AG08395 (cell line): Measurements from ENCODE around the gene ATP8A1.
"Not testable (repeated sequence)": the region's sequence is repeated elsewhere in the genome, so short reads cannot be mapped to it uniquely, and the experiment has no call there.

Experiments
- DNase-seq: peaks from one replicate; pipeline ENCODE4 v3.0.0; 2012; ENCODE audit warnings: mixed read lengths, low spot score

Gene ATP8A1

GRCh38 chr4:42501624-42502401 is 155.1 kb downstream of the ATP8A1 start:
- DNase-seq, result no peak

GRCh38 chr4:42498040-42498439 is 158.9 kb downstream of the ATP8A1 start:
- no peak for DNase-seq

- DNase-seq, result no peak
Measured at GRCh38 chr4:42497142-42497910, 159.6 kb downstream of the ATP8A1 start.

GRCh38 chr4:42492962-42493361 is 163.9 kb downstream of the ATP8A1 start:
- no peak for DNase-seq

- no peak for DNase-seq
Measured at GRCh38 chr4:42490015-42490414, 166.9 kb downstream of the ATP8A1 start.

- no peak for DNase-seq
Measured at GRCh38 chr4:42489095-42489494, 167.8 kb downstream of the ATP8A1 start.

GRCh38 chr4:42488554-42488953 is 168.4 kb downstream of the ATP8A1 start:
- no peak for DNase-seq

- no peak for DNase-seq
Measured at GRCh38 chr4:42488114-42488513, 168.8 kb downstream of the ATP8A1 start.

- no peak for DNase-seq
Measured at GRCh38 chr4:42487230-42487629, 169.7 kb downstream of the ATP8A1 start.

- not testable (repeated sequence) for DNase-seq
Measured at GRCh38 chr4:42486156-42486555, 170.7 kb downstream of the ATP8A1 start.

- no peak for DNase-seq
Measured at GRCh38 chr4:42484630-42485029, 172.3 kb downstream of the ATP8A1 start.

- DNase-seq, result no peak
Measured at GRCh38 chr4:42483426-42484379, 173.2 kb downstream of the ATP8A1 start.

- no peak for DNase-seq
Measured at GRCh38 chr4:42482516-42483327, 174.2 kb downstream of the ATP8A1 start.

GRCh38 chr4:42480717-42481116 is 176.2 kb downstream of the ATP8A1 start:
- DNase-seq, result no peak

GRCh38 chr4:42480281-42480680 is 176.6 kb downstream of the ATP8A1 start:
- DNase-seq, result no peak

GRCh38 chr4:42478946-42479345 is 178.0 kb downstream of the ATP8A1 start:
- DNase-seq, result no peak

- no peak for DNase-seq
Measured at GRCh38 chr4:42478509-42478908, 178.4 kb downstream of the ATP8A1 start.

GRCh38 chr4:42474406-42474805 is 182.5 kb downstream of the ATP8A1 start:
- DNase-seq, result no peak

- DNase-seq, result no peak
Measured at GRCh38 chr4:42473071-42473684, 183.7 kb downstream of the ATP8A1 start.

- no peak for DNase-seq
Measured at GRCh38 chr4:42471896-42472295, 185.0 kb downstream of the ATP8A1 start.

GRCh38 chr4:42470023-42470422 is 186.9 kb downstream of the ATP8A1 start:
- DNase-seq, result no peak
